ENCODE data around the gene RBL1.

DNA sequence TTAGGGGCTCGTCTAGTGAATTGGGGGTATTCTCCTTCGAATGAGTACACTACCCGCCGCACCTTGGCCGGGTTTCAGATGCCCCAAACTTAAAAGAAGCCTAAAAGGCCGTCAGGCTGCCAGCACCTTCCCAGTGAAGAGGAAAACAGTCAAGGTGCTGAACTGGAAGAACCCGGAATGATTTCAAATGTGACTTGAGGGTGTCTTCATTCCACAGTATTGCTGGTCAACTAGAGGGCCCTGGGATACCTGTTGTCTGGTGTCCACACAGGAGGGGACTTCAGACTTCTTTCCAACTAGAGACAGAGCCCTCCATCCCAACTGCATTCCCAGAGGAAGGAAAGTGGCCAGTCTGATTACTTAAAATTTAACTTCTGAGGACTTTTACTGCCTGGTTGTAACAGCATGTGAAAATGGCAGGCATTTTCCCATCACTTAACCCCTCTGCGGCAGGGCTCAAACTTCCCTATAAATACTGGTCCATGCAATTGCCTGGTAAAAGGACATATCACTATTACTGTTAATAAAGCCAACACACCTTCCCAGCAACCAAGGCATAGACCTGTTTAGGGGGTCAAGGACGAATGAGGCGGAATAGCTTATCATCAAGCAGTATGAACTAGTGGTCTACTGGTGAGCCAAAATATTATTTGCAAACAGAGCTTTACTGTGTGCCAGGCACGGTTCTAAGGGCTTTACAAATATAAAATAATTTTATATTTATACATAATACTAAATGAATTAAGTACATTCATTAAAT, 143.6 kb downstream of the RBL1 start:
- no peak for TF ChIP-seq POLR2A (IDR thresholded peaks at IDR 0.05)
- TF ChIP-seq, protein P1, sequence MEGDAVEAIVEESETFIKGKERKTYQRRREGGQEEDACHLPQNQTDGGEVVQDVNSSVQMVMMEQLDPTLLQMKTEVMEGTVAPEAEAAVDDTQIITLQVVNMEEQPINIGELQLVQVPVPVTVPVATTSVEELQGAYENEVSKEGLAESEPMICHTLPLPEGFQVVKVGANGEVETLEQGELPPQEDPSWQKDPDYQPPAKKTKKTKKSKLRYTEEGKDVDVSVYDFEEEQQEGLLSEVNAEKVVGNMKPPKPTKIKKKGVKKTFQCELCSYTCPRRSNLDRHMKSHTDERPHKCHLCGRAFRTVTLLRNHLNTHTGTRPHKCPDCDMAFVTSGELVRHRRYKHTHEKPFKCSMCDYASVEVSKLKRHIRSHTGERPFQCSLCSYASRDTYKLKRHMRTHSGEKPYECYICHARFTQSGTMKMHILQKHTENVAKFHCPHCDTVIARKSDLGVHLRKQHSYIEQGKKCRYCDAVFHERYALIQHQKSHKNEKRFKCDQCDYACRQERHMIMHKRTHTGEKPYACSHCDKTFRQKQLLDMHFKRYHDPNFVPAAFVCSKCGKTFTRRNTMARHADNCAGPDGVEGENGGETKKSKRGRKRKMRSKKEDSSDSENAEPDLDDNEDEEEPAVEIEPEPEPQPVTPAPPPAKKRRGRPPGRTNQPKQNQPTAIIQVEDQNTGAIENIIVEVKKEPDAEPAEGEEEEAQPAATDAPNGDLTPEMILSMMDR (IDR thresholded peaks at IDR 0.05): no peak
- no peak for TF ChIP-seq EP300 (IDR thresholded peaks at IDR 0.05)
